Right renal pelvis (tissue), 4 donors: ENCODE results near the gene SEC14L5. TPM values are rescaled to one million over a fixed set of nuclear protein-coding genes. Genes with fewer than 3 reads are reported as not detected.
"Not testable (repeated sequence)": the region's sequence is repeated elsewhere in the genome, so short reads cannot be mapped to it uniquely, and the experiment has no call there.

Source experiments
- DNase-seq, 4 donors: peaks; one replicate each; pipeline ENCODE4 v3.0.0-alpha.2; 2013; ENCODE audit warnings: low read depth in 4 of 4, low spot score in 3 of 4, missing footprints in 1 of 4
- polyA plus RNA-seq, 4 donors: library from polyadenylated mRNA; unstranded; fragments of 120-200 nt; gene quantifications; one replicate each; pipeline ENCODE4 v1.2.1, GENCODE V29; 2013; ENCODE audit not compliant: insufficient read length in 4 of 4

SEC14L5 gene
- polyA plus RNA-seq, 4 donors, result 0.14 to 0.36 (median 0.26) TPM

DNA sequence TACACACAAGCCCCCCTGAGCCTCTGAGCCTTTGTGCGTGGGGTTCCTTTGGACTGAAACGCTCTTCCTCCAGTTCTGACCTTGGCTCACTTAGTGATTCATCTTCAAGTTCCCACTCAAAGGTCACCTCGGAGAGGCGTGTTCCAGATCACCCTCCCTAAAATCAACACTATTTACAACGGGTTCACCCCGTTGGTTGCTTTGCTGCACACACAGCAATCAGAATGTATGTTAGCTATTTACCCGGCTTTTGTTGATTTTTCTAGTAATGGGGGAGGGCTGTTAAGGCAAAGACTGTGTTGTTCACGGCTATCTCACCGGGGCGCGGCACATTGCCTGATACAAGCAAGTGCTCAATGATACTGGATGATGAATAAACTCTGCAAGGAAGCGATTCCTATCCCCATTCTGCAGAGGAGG lies 74.6 kb downstream of the SEC14L5 start:
- DNase-seq, result no peak

DNA sequence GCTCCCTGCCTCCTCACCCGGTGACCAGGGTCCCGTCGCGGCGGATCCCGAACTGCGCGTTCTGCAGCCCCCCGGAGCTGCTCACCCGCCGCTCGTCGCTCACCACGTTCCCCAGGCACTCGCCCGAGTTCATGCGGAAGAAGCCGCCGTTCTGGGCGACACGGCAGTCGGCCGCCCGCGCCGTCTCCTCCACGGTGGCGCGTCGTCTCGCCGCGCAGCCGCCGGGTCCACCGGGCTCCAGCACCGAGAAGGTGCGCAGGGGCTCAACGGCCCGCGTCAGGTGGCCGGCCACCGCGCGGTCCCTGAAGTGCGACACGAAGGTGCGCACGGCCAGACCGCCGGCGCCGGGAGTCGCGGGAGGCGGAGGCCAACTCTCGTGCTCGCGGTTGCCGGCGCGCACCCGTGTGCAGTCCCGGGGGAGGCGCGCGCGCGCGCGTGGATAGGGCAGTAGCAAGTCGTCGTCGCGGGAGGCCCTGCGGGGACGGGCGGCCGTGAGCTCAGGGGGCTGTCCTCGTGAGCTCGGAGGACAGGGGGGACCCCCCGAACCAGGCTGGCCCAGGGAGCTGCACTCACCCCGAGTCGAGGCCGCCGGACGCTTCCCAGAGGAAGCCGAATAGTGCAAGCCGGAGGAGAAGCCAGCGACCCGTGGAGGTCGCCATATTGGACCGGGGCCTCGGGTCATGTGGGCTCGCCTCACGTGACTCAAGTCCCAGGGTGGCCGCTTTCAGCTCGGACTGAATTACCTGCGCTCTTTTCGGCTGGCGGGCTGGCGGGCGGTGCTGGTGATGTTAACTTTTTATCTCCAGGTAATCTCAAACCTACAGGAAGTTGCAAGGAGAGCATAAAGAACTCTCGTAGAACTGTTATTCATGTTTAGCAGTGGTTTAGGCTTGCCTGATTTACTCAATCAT lies 75.4 kb downstream of the SEC14L5 start, which contains the start of gene NAGPA:
Gene NAGPA, minus strand, starts transcription at position 680 of the 911 bp plus-strand sequence. Its CDS starts 21 bp downstream, at position 659.
- DNase-seq, result peak; percentile 72 to 80 (median 74)

DNA sequence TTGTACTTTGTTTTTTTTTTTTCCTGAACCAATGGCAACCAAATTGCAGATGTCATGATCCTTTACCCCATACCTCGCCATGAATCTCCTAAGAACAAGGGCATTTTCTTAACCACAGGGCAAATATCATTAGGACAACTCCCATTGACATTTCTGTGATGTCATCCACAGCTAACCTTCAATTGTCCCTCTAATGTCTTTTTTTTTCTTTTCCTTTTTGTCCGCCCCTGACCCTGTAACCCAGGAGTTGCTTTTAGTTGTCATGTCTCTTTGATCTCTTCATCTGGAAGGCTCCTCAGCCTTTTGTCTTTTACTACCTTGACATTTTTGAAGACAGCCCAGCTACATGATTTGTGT lies 76.0 kb downstream of the SEC14L5 start:
- DNase-seq, result no peak

DNA sequence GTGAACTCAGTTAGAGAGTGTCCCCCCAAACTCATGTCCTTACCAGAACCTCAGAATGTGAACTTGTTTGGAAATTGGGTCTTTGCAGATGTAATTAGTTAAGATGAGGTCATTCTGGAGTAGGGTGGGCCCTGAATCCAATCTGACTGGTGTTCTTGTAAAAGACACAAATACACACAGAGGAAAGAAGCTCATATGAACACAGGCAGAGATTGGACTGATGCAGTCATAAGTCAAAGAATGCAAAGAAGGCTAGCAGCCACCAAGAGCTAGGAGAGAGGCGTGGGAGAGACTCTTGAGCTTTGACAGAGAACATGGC lies 77.7 kb downstream of the SEC14L5 start:
- DNase-seq, result no peak

DNA sequence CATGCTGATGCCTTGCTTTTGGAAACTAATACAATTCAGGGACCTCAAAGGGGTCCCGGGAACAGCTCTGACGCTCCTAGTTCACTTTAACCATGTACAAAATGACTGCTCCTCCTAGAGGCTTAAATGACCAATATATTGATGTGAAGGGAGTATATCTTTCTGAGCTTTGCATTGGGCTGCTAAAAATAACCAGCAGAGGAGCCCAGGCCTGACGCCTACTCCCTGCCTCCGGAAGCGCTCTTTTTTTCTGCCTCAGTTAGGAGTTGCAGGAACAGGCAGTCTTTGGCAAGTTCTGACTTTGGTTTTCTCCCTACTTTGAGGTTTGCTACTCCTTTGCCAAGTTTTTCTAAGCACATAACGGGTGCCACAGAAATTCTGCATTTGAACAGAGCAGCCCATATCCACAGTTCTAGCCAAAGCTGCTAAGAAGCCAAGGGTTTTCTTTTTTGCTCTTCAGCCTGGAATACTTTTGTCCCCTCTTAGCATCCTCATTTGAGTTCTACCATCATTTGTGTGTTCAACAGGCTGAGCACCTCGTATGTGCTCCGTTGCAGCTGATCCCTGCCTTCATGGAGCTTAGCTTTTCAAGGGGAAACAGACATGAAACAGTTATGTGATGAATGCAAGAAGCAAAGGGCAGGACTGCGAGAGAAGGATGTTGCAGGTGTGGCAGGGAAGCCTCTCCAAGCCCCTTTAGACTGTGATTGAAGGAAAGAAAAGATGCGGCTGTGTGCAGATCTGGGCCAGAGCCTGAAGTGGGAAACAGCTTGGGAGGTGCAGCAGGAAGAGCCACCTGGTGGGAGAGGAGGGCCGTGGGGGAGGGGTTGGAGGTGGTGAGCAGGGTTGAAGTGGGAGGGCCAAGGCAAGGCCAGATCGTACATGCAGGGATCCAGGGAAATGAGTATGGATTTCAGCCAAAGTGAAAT lies 78.4 kb downstream of the SEC14L5 start:
- DNase-seq, result no peak

DNA sequence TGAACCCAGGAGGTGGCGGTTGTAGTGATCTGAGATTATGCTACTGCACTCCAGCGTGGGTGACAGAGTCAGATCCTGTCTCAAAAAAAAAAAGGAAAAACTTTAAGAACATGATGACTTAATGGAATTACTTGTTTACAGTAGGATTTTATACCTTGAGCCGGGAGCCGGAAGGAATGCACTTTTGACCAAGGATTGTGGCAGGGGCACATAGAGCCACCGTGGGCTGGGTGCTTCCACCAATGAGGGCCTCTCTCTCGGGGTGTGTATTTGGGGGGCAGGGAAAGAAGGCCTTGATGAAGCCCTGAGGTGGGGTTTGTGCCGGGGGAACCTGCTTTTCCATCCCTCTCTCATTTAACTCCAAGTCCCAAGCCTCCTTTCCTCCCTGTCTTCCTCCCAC lies 82.3 kb downstream of the SEC14L5 start:
- DNase-seq, result no peak

DNA sequence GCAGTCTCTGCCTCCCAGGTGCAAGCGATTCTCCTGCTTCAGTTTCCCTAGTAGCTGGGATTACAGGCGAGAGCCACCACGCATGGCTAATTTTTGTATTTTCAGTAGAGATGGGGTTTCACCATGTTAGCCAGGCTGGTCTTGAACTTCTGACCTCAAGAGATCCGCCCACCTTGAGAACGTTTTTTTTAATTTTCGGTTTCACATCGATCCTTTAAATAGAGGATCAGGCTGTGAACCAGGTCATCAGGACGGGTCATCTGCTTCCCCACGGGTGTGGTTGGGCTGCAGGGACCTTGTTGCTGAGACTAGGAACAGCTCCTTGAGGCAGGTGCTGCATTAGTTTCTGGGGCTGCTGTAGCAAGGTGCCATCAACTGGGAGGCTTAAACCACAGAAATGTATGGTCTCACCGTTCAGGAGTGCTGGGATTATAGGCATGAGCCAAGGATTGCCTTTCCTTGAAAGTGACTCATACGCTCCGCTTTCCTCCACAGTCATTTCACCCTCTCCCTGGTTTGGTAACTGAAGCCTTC lies 83.5 kb downstream of the SEC14L5 start:
- no peak for DNase-seq

DNA sequence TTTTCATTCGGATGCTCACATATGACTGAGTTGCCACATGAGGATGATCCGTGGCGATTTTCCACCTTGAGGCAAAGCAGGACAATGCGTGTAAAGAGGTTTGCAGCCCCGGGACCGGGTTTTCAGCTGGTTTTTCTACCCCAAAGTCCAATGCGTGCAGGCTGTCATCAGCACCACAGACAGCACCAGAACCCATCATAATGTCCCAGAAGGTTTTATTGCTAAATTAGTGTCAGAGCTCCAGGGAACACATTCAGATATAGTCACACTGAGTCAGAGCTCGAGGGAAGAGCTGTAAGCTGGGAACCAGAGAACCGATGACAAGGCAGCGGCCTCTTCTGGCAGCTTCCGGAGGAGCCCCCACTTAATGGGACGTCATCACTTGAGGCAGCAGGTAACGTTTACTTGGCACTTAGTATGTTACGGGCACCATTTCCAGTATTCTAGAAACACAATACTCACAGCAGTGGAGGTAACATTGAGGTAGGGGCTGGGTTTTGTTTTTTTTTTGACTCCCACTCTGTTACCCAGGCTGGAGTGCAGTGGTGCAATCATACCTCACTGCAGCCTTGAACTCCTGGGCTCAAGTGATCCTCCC lies 84.5 kb downstream of the SEC14L5 start:
- DNase-seq, result no peak

DNA sequence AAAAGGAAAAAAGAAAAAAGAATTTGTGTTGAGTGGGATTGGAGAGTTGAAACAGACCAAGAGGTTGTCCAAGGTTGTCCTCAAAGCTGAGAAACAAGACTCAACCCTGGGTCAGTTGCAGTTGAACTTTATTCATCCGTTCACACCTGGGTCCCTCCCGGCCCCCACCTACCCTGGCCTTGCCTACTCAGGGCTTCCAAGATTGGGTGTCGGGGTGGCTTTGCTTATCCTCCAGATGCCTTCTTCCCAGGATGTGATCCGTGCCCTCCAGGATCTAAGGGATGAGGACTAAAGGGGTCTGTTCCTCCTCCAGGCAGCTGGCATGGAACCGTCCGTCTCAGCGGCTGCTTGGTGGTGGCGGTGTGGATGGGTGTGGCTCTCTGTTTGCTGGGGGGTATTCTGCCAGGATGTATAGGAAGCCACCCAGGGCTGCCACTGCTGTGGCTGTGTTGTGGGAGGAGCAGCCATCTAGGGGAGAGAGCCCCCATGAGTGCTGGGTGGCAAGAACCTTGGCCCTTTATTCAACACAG lies 85.9 kb downstream of the SEC14L5 start:
- DNase-seq, result no peak

DNA sequence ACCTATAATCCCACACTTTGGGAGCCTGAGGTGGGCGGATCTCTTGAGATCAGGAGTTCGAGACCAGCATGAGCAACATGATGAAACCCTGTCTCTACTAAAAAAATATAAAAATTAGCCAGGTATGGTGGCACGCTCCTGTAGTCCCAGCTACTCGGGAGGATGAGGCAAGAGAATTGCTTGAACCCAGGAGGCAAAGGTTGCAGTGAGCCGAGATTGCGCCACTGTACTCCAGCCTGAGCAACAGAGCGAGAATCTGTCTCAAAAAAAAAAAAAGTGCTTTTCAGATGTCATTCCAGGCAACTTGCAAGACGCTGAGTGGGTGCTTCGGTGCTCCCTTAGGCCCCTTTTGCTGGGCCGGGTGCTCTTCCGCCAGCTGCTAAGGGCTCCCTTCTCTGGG lies 86.5 kb downstream of the SEC14L5 start:
- not testable (repeated sequence) for DNase-seq

DNA sequence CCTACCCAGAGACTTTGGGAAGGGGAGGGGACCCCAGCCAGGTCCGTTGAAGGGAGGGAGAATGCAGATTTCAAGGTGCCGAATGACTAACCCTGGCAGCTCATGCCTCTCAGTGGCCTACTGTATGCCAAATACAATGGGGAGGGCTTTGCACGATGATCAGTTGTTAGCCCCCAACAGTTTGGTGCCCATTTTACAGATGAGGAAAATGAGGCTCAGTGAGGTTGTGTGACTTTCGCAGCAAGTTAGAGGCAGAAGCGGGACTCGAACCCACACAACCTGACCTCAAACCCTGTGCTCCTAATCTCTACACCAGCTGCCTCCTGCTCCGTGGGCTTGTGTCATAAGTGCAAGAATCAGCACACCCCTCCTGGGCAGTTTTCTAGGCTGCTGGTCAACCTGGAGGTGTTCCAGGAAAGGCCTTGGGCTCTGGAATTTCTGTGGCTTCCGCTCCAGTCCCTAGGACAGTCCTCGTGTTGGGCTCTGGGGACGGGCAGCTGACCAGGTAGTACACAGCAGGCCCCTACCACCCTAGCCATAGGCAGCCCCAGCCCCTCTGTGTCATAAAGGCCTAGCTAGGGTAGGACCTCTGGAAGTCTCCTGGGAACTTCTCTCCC lies 87.5 kb downstream of the SEC14L5 start:
- DNase-seq, result no peak

DNA sequence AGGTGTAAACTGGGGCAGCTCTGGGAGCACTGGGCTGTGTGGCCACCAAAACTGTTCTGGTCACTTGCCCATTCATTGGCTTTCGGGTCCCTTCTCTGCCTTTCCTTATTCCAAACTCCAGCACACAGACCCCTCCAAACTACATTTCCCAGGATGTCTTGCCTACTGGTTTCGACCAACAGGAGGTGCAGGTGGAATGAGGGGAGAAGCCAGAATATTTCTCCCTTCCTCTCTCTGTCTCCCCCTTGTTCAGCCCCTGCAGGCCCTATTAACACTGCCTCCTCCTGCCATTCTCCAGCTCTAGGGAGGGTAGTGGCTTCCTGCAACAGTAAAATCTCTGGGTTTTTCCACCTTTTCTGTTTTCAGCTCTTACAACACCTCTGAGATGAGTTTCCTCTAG lies 88.8 kb downstream of the SEC14L5 start:
- no peak for DNase-seq

DNA sequence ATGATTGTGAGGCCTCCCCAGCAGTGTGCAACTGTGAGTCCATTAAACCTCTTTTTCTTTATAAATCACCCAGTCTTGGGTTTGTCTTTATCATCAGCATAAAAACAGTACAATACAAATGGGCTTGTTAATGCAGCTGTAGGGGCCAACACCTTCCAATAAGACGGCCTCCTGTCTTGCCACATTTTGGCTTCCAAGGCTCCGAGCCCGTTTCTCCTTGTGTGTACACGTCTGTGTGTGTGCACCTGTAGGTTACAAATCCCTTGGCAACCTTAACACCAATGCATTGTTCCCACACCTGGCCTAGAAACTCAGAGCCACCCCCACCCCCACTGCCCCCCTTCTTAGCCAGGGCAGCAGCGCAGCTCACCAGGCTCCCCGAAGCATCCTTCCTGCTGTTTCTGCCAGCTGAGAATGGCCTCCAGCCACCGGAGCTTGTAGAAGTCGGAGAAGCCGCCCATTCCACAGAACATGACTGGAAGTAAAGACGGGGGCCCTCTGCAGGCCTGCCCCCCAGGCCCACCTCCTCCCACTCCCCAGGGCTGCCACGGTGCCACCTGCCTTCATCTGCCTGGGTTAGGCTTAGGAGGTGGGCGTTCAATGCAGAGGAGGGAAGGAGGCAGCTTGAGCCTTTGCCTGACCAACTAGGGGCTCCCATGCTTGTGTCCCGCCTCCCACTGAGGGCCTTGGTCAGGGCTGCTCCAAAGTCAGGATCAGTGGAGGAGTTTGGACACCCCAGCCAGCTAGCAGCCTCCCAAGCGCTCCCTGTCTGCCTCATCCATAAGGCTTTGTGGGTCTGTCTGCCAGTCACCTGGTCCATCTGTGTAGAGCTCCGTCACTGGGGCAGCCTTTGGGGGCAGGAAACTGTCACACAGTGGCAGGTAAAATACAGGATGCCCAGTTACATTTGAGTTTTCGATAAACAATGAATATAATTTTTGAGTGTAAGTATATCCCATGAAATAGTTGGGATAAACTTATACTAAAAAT lies 97.0 kb downstream of the SEC14L5 start:
- no peak for DNase-seq

DNA sequence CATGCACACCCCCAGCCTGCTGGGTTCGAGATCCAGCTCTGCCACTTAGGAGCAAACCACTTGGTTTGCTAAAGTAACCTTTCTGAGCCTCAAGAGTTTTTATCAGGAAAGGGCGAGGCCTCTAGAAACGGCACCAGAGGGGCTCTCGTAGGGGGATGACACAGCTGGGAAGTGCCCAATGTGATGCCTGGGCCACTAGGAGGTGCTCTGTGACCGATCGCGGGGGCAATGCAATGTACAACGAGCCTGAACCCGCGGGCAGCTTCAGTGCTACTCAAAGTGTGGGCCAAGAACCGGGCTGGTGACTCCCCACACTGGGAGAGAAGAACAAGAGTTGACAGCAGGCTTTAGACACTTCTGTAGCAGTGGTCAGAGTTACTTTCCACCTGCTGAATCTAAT lies 98.2 kb downstream of the SEC14L5 start:
- DNase-seq, result no peak

DNA sequence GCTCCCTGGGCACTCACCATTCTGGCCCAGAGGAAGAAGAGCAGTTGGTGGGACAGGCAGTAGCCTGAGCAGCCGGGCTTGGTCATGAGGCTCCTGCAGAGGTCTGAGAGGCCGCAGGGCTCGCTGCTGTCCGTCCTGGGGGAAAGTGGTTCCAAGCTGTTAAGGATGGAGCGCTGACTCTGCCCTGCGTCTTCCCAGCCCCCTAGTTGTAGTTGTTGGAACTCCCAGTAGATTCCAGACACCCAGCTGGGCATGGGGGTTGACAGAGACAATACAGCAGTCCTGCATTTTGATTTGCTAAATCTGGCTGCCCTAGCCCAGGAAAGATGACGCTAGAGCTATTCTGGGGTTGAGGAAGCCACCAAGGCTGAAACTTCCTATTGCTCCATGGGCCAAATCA lies 100.3 kb downstream of the SEC14L5 start:
- DNase-seq, result no peak

DNA sequence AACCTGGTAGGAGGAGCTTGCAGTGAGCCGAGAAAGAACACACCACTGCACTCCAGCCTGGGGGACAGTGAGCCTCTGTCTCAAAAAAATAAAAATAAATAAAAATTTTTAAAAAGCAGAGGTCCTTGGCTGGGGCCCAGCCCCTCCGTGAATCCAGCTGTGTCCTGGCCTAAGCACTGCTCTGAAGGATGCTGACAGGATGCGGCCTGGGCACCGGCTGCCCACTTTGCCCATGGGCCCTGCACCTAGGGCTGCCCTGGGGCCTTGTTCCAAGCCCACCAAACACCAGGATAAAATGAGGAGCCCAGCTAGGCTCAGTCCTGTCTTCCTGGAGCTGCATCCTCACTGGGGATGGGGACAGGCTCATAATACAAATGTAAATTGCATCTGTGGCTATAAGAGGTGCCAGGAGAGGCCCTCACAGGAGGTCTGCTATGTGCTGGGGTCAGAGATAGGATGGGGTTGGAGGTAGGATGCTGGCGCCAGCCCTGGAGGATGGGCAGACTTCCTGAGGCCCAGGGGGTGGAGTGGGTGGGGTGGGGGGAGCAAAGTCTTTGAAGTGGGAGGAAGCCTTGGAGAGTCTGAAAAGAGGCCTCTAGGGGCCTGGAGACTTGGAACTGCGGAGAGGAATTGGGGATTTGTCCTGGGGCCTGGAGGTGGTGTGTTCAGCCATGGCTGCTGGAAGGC lies 101.4 kb downstream of the SEC14L5 start:
- DNase-seq, result no peak

DNA sequence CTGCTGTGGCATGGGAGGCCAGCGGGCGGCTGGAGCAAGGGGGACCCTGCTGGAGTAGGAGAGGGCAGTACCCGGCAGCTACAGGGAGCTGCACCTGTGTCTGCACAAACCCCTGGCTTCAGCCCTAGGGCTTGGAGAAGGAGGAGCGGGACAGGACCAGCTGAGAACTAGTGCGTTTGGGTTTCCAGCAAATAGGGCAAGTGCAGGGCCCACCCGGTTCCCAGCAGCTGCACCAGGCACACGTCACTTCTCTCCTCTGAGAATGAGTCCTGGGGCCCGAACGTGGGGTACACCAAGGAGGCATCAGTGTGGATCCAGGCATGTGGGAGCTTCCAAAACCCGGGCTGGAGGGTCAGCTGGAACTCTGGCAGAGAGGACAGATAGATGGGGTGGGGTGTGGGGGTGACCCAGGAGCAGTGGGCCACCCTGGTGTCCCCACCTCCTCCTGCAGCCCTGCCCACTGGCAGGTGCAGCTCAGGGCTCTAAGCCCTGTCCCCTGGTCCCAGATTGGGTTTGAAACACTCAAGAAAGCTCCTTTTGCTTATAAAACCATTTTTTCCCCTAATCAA lies 102.0 kb downstream of the SEC14L5 start:
- DNase-seq, result no peak

DNA sequence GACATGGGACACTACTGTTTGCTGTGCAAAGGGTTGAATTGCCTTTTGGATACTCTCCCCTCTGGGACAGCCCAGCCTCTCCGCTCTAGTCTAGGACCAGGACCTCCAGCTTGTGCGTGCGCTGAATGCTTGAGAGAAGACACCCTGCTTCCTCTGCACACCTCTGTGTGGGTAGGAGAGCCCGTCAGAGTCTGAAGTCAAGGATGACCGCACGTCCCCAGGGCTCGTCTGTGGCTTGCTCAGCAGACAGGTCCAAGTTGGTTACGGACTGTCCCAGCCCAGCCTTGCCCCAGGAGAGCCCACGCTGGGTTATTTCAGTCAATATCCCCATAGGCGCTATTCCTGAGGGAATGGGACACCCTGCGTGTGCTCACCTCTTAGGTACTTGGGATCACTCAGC lies 103.9 kb downstream of the SEC14L5 start:
- no peak for DNase-seq
